Neutrophil (primary cell): Measurements from ENCODE around the gene RAB28.

Experiments used
- H3K27ac ChIP-seq: fragments of 200-600 bp; sonication (generic); 2 replicates; pipeline ENCODE4 v1.5.1; 2016; ENCODE audit warnings: mild to moderate bottlenecking, moderate library complexity
- H3K27me3 ChIP-seq: fragments of 200-600 bp; sonication (generic); 2 replicates; pipeline ENCODE4 v1.6.0; 2016; ENCODE audit warnings: mild to moderate bottlenecking
- H3K36me3 ChIP-seq: fragments of 200-600 bp; sonication (generic); 2 replicates; pipeline ENCODE4 v1.5.1; 2017
- H3K4me1 ChIP-seq, 2 experiments: fragments of 200-600 bp in 1 of 2; sonication (generic) in 1 of 2; 1 replicate in 1 of 2; 2 replicates in 1 of 2; pipeline versions ENCODE4 v1.5.1 to v1.6.1; 2013 to 2016; ENCODE audit warnings: low read depth in 1 of 2, low read length in 1 of 2, mild to moderate bottlenecking in 1 of 2, moderate library complexity in 1 of 2; ENCODE audit not compliant: control insufficient read depth in 1 of 2, insufficient read depth in 1 of 2
- H3K4me3 ChIP-seq, 2 experiments: fragments of 200-600 bp in 1 of 2; sonication (generic) in 1 of 2; 1 replicate in 1 of 2; 2 replicates in 1 of 2; pipeline ENCODE4 v1.5.1; 2013 to 2016; ENCODE audit warnings: low read depth in 1 of 2, low read length in 1 of 2, mild to moderate bottlenecking in 1 of 2, moderate library complexity in 1 of 2
- H3K9me3 ChIP-seq: fragments of 200-600 bp; sonication (generic); 2 replicates; pipeline ENCODE4 v1.5.1; 2016
- CTCF ChIP-seq: fragments of 200-600 bp; sonication (generic); IDR thresholded peaks from 2 replicates; pipeline ENCODE4 v1.5.1; 2016; ENCODE audit warnings: antibody characterized with exemption

The RAB28 gene

GRCh38 chr4:13515268-13515667 is 31.1 kb upstream of the RAB28 start:
- no peaks in the 10 kb centered on the region for H3K36me3 ChIP-seq
- TF ChIP-seq CTCF: no peak
- H3K4me3 ChIP-seq: no peak overlapping the region
- no peaks in the 10 kb centered on the region for H3K9me3 ChIP-seq
- peaks cover 100% of the 10 kb centered on the region for H3K27me3 ChIP-seq
- H3K27ac ChIP-seq: no peak overlapping the region
- no peaks in the 10 kb centered on the region for H3K4me1 ChIP-seq

GRCh38 chr4:13514722-13515121 is 30.6 kb upstream of the RAB28 start:
- H3K9me3 ChIP-seq: no peaks in the 10 kb centered on the region
- no peaks in the 10 kb centered on the region for H3K36me3 ChIP-seq
- no peak overlapping the region for H3K4me3 ChIP-seq
- H3K27ac ChIP-seq: no peak overlapping the region
- H3K27me3 ChIP-seq: peaks cover 100% of the 10 kb centered on the region
- TF ChIP-seq CTCF: no peak
- H3K4me1 ChIP-seq: no peaks in the 10 kb centered on the region

GRCh38 chr4:13511101-13511500 is 27.0 kb upstream of the RAB28 start:
- H3K27me3 ChIP-seq: peaks cover 95% of the 10 kb centered on the region
- H3K4me3 ChIP-seq: no peak overlapping the region
- no peak overlapping the region for H3K27ac ChIP-seq
- TF ChIP-seq CTCF: no peak
- H3K36me3 ChIP-seq: no peaks in the 10 kb centered on the region
- no peaks in the 10 kb centered on the region for H3K4me1 ChIP-seq
- no peaks in the 10 kb centered on the region for H3K9me3 ChIP-seq

GRCh38 chr4:13509442-13509841 is 25.3 kb upstream of the RAB28 start:
- no peak overlapping the region for H3K27ac ChIP-seq
- H3K4me3 ChIP-seq: no peak overlapping the region
- H3K36me3 ChIP-seq: no peaks in the 10 kb centered on the region
- H3K4me1 ChIP-seq: no peaks in the 10 kb centered on the region
- H3K9me3 ChIP-seq: no peaks in the 10 kb centered on the region
- peaks cover 95% of the 10 kb centered on the region for H3K27me3 ChIP-seq
- TF ChIP-seq CTCF: no peak

GRCh38 chr4:13504374-13504773 is 20.2 kb upstream of the RAB28 start:
- no peak overlapping the region for H3K4me3 ChIP-seq
- no peaks in the 10 kb centered on the region for H3K36me3 ChIP-seq
- no peaks in the 10 kb centered on the region for H3K4me1 ChIP-seq
- no peak for TF ChIP-seq CTCF
- H3K27ac ChIP-seq: no peak overlapping the region
- H3K9me3 ChIP-seq: no peaks in the 10 kb centered on the region
- peaks cover 93% of the 10 kb centered on the region for H3K27me3 ChIP-seq

- Histone ChIP-seq H3K36me3 (no peaks in the 10 kb centered on the region), H3K27me3 (peaks cover 64% of the 10 kb centered on the region), H3K4me3 (no peak overlapping the region), H3K4me1 (peaks cover 11 to 13% of the 10 kb centered on the region in 2 experiments), H3K9me3 (no peaks in the 10 kb centered on the region), H3K27ac (peak overlapping the region; percentile 39)
- no peak for TF ChIP-seq CTCF
These were observed 14.3 kb upstream of the RAB28 start for GRCh38 chr4:13498469-13498868.
